Kidney tubule cell (primary cell): Measurements from ENCODE around the gene CHCHD3.
A peak's percentile ranks its signal among the peaks of the same experiment; 100 is the strongest.

ENCODE experiments used
- DNase-seq: peaks from one replicate; pipeline ENCODE4 v3.0.0-alpha.2; 2018; ENCODE audit warnings: low spot score

Gene CHCHD3

DNA sequence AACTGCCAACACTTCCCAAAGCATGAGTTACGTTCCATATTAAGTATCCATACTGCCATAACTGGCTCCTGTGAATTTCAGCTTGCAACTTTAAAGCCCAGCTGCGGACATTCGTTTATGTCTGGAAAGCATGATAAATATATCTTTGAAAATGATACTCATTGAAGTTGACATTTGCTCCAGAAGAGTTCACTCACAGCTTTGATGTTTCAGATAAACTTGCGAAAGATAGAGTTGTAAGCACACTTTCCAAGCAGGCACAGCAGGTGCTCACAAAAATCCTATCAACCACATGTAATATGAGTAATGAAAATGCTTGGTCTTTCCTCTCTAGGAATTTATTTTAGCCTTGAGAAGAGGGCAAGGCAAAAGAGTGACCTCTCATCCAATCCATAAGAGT is 4.5 kb downstream of the CHCHD3 start:
- no peak for DNase-seq

DNA sequence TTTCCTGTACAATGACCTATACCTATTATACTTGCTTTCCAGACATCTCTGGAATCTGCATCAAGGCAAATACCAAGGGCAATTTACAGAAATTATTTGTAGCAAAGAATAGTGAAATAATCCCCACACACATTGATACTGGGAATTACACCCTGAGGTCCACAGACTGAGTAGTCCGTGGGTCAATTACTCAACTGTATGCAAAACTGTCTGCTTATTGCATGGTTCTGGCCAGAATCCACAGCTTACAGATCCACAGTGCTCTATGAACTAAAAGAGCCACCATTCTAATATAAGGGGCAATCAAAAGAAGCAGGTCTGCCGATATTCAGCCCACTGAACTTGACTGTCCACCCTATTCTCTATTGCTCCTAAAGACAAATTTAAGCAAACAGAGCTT is 5.7 kb downstream of the CHCHD3 start:
- no peak for DNase-seq

DNA sequence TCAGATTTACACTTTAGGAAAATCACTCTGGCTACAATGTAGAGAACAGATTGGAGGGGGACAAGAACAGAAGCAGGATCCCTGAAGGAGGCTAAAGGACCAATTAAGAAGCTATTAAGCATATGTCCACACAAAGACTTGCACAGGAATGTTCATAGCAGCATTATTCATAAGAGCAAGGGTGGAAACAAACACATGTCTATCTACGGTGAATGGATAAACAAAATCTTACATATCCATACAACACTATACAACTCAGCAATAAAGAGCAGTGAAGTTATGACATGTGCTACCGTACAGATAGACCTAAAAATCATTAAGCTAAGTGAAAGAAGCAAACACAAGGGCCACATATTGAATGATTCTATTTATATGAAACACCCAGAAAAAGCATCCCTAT is 10.4 kb downstream of the CHCHD3 start:
- no peak for DNase-seq

DNA sequence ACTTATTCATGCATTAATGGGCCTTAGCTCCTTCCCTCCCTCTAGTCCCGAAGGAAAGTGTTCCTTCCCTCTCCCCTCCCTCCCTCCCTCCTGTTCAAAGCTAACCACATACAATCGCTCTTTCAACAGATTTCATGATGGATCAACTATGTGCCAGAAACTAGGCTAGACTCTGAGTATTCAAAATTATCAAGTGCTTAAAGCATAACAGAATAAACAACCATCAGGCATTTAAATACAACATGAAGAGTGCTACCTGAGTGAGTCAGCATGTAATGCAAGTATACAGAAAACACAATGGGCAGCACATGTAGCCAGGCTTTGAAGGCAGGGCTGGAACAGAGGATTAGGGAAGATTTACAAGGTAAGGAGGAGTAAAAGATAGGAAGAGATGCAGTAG is 11.3 kb downstream of the CHCHD3 start:
- DNase-seq: peak; percentile 10

DNA sequence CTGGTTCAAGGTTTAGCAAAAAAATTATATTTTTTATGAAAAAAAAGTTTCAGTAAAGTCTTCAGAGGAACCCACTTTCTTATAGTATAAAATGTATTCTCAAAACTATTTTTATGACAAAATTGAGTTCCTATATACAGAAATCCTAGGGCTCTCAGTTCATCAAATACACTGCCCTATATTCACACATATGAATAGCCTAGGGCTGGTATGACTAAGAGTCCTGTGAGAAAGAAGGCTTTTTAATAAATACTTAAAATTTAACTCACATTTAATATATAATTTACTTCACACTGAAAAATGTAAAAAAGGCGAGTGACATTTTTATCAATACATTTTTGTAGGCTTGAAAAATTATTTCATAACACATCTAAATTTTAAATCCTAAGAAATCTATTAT is 16.6 kb downstream of the CHCHD3 start:
- DNase-seq: no peak

DNA sequence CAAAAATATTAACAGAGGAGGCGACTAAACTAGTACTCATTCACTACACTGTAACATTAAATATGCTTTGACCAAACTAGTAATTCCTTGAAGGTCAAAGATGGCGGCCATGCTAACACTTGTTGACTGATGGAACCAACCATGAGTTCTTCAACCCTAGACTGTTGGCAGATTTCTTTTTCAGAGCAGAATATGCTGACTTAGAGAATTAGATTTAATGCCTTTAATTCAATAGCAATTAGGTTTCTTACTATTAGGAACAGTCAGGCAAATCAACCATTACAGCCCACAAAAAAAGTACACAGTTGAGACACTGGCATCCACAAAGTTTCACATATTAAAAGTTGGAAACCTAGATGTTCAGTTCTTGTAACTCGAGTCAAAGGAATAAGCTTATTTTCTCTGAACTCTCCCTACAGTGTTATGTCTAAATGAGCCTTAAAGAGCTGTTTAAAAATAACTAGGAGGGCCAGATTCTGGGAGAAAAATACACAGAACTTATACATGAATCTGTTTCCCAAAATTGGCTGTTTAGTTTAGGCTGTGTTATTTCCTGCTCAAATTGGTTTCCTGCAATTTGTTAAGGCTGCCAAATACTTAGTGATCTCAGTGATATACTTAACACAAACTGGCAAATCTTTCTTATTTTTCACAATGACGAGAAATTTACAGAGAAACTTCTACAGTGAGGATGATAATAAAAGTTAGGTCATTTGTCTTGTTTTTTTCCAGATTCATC is 17.6 kb downstream of the CHCHD3 start:
- DNase-seq: no peak

DNA sequence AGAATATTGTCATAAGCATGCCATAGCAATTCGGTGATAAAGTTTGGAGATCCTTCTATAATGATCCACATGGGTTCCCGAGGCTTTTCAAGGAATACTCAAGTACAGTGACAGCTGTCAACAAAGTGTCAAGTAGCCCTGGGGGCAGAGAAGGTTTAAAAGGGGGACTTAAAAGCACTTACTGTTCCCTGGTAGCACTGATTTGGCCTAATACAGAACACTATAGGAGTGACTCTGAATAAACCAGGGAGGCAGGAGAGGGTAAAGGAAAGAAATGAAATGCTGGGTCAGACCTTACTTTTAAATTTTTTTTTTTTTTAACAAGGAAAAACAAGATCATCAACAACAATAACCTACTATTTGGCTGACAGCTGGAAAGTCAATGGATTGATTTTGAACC is 20.1 kb downstream of the CHCHD3 start:
- no peak for DNase-seq

DNA sequence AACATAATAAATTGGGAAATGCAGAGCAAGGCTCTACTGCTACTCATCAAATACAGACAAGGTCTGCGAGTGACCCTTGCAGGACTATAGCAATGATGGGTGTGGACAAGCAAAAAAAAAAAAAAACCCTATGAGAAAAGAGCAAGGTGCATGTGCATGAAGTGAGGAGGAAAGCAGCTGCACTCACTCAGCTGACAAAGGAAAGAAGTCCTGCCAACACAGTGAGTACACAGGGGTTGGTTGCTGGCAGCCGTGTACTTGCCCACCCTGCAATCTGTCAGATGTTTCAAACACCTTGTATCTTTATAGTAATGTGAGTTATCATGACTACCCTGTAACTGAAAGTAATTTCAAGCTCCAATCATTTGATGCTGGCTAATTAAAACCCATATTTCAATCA is 20.5 kb downstream of the CHCHD3 start:
- DNase-seq: no peak

DNA sequence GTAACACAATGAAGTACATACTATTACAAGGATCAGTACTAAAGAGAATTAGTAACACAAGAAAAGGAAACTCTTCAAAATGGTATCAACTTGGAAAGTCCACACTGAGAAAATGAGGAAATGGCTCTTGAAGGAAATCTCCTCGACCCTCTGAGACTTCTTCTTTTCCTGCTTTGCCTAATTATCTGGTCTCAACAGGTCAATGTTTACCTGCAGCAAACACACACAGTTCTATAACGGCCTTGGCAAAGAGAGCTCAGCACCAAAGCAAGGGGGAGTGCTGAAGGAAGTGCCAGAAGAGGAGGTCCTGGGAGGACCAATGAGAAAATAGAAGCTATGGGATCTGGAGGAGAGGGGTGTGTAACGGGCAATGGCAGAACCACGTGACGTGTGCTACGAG is 21.9 kb downstream of the CHCHD3 start:
- DNase-seq: no peak

DNA sequence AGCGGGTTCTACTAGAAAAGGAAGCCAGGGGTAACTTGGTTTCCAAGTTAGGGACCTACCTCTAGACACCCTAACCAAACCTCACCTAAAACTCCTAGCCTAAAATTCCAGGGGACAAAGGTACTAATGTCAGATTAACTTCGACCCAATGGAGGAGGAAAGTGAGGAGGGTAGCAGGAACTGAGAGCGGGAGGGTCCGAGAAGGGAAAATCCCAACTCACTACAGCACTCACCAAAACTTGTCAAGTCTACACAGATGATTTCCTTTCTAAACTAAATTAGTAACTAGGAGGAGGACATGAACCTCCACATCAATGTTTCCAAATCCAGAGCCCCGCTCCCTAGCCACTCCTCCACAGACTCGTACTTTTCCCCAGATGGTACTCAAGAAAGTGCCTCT is 22.6 kb downstream of the CHCHD3 start:
- DNase-seq: no peak

DNA sequence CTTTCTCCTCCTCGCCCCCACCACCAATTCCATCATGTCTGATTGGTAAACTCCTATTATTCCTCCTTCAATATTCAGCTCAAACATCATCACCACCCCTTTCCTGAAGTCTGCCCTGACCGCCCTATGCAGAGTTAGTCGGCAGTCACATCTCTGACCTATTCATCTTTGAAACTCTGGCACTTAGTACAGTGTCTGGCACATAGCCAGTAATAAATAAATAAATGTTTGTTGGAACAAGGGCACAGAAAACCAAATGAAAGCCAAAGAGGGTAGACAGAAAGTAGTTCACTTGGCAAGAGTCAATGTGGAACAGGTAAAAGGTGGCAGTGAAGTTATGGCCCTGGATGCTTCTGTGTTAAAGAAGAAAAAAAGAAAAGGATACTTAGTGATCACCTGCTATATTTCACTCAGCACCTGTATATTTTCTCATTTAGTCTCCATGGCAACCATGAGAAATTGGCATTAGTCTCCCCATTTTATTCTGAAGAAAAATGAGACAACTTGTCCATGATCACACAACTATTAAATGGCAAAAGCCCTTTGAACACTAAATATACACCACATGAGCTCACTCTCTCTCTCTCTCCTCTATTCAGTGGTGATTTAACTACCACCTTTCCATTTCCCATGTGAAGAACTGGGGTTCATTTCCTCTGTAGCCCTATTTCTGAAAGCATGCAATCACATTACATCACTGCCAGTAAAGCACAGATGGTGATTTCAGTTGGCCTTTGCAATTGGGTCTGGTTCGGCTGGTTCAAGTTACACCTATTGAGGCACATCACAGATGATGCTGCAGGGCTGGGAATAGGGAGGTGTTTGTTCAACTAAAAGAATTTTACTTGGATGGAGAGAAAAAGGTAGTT is 25.3 kb downstream of the CHCHD3 start:
- DNase-seq: no peak

DNA sequence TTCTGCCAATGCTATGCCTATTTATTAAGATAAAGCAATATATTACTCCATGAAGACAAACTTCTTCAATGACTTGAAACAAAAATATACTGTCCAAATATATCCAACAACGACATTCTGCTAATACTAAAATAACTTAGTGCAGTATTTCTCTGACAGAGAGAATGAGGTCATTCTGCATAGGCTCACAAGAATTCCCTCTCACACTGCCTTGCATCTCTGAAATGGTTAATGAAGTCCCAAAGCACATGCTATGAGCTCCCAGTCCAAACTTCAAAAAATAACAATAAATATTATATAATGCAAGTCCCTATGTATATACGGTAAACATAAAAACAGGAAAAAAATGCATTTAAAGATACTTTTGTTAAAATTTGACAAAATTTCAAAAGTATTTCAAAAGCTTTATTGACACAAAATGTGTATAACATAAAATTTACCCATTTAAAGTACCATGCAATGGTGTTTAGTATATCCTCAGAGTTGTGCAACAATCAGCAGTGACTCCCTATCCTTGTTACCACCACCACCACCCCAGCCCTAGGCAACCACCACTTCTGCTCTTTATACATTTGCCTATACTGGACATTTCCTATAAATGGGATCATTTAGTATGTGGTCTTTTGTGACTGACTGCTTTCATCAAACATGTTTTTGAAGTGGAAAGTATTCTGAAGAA is 27.6 kb downstream of the CHCHD3 start:
- peak; percentile 55 for DNase-seq

DNA sequence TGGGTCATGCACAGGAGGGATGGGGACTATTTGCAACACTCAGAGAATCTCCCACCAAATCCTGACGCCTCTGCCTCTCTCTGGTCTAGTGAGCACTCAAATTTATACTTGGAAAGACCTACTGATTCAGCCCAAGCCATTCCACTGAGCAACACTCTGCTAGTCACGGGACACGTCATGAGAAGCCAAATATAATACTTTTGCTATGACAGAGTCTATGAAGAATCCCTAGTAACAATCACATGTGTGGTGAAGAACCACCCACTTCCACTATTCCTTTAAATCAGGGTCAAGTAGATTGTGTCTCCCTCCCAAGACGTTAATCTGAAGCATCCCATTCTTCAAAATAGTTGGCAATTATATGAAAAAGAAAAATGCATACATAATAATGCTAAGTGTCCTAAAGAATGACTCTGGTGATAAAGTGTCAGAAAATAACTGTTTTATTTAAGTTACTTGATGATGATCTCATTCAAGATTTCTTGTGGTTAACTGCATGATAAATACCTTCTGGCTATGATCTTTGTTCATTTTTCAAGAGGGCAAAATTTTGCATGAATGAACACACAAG is 28.5 kb downstream of the CHCHD3 start:
- peak; percentile 99 for DNase-seq

DNA sequence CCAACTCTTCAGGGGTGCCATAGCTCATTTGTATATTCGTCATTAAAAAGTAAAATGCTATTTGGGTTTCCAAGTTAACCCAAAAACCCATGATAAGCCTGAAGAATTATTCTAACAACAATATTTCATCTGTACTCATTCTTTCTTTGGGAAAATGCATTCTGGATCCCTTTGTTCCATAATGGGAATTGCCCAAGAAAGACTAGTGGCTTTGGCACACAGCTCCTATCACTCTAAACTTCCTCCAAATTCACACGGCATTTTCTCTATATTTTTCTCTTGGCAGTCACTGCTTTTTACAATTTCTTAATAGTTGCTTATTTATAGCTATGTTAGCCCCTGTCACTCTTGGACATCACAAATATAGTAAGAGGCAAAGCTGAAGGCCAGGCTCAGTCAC is 29.1 kb downstream of the CHCHD3 start:
- no peak for DNase-seq

DNA sequence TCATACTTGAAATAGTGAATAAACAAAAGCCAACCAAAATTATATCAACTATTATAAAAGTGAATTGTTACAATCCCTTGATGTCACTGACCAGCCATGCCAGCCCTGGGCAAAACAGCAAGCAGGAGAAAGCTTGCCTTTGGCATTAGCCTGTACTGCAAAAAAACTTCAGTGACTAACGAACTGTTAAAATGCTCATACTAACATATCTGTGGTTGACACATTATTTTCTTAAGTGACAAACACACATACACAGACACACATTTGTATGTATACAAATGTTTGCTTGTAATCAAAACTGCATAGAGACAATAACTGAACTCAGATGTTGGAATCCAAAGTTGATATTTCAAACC is 29.5 kb downstream of the CHCHD3 start:
- peak; percentile 47 for DNase-seq

DNA sequence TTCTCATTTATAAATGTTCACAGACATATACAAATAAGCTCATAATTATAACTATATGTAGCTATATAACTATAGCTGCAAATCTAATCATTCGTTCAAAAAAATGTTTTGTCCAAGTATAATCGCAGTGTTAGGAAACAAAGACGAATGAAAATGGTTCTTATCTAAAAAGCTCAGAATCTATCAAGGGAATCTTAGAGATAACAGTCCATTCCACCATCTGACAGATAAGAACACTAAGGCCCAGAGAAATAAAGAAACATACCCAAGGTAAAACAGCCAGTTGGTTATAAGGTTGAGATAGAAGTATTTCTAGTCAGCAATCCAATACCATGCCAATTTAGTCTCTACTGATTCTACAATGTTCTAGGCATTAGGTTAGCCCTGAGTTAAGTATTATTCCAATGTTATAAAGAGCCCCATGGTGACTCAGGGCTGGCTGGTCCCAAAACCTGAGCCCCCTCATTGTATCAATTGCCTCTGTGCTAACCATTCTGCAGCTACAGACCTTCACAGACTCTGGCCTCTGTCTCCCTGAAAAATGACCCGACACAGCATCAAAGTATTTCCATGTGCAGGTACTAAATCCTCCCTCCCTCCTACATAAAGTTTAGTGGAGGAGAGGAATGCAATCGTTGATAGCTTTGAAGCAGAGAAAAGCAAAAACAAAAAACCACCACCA is 30.0 kb downstream of the CHCHD3 start:
- DNase-seq: no peak

DNA sequence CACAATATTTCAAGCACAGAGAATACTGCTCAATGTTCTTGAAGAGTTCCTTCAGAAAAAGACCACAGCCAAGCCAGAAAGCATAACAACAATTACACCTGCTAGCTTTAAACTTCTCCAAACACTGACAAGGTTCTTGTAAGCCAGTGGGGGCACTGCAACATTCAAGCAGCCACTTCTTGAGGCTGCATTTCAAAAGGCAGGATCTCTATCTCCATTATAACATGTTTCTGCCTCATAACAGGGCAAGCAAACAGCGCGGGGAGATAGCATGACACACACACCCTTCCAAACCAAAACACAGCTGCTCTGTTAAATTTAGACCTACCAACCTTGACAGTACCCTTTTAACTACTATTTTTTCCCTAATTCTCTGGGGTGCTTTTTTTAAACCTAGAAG is 30.8 kb downstream of the CHCHD3 start:
- peak; percentile 38 for DNase-seq

DNA sequence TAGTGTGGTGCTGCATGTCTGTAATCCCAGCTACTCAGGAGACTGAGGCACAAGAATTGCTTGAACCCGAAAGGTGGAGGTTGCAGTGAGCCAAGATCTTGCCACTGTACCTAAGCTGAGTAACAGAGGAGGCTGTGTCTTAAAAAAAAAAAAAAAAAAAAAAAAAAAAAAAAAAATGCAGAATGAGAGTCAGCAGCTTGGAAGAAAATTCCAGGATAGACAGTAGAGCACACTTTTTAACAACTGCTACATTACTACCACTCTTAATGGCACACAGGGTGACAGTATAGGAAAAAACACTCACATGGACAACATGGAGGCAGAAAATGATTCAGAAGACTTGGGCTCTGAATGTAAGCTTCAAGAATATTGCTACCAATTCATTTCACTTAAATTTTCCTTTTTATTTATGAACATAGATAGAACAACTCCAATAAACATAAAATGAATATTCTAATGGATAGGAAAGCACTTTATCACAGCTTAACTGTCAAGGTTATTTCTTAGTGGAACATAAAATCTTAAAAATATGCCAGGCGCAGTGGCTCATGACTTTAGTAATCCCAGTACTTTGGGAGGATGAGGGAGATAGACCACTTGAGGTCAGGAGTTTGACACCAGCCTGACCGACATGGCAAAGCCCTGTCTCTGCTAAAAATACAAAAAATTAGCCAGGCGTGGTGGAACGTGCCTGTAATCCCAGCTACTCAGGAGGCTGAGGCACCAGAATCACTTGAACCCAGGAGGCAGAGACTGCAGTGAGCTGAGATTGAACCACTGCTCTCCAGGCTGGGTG is 31.5 kb downstream of the CHCHD3 start:
- no peak for DNase-seq

DNA sequence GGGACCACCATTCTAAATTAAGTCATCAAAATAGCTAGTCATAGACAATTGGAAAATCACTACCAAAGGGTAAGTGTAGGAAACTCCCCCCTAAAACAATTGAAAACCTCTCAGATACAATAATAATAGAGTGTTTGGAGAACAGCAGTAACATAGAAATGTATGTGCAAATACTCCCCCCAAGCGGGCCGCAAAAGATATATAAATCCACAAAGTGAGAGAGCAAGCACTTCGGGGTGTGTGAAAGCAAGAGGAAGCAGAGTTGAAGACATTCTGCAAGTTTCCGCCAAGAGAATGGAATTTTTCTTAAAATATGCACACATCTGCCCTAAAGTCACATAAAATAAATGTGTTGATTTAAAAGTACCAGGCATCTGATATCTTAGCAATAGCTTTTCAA is 33.3 kb downstream of the CHCHD3 start:
- no peak for DNase-seq

DNA sequence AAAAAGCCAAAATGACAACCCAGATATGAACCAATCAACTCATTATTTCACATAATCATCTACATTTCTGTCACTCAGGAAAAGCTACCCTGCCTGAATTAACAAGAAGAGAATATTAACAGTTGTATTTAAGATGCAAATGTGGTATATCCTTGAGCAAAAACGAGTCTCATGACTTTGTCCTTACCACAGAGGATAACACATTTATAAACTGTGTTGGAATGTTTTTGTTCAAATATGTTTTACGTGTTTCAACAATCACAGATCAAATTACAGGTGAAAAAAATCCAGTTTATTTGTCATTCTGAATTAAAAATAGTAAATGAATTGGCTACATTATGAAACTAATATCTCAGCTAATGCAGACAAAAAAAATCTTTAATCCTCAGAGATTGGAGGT is 34.6 kb downstream of the CHCHD3 start:
- DNase-seq: no peak

DNA sequence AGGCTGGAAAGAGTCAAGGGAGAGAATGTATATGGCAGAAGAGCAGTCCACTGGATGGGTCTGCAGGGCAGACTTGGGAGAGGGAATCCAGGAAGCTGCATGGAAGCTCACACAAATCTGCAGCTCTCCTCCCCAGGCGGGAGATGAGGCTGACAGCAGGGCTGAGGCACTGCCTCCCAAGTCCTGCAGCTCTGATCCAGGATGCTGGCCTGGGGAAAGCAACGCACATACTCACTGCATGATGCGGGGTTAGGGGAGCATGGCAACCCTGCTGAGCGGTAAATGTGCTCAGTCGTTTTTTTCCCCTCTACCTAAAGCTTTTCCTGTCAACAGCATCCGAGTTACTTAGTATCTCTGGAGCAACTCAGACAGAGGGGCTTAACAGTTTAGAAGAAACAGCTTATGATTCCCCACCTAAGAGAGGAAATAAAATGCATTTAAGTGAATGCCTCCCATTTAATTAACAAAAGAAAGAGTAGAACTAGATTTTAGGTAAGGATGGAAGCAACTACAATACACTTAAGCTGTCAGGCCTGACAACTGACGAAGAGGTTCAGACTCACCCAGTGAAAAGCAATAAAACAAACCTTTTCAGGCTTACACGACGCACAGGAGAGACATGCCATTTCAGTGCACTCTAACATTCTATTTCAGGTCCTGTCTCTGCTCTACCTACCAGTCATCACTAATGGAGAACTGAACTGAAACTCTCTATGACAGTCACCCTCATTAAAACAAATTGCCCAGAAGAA is 37.0 kb downstream of the CHCHD3 start:
- no peak for DNase-seq
